ENCODE measurements around the gene MBLAC1. TPM values are rescaled to one million over a fixed set of nuclear protein-coding genes. Genes with fewer than 3 reads are reported as not detected.
"Not testable (repeated sequence)": the region's sequence is repeated elsewhere in the genome, so short reads cannot be mapped to it uniquely, and the experiment has no call there.

Gene MBLAC1
- total and polyA plus RNA-seq, 4 donors: 1.7 to 2.9 (median 2.1) TPM

DNA sequence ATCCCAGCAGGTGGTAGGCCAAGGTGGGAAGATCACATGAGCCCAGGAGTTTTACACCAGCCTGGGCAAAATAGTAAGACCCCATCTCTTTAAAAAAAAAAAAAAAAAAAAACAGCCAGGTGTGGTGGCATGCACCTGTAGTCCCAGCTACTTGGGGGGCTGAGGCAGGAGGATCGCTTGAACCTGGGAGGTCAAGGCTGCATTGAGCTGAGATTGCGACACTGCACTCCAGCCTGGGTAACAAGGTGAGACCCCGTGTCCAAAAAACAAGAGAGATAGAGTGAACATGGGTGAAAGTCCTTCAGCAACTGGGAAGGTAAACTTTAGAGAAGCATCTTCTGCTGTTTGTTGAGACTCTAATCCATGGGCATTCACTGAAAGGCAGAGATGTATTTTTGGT lies 15.7 kb downstream of the MBLAC1 start:
- Histone ChIP-seq H3K36me3 (ENCODE audit: control insufficient read depth in 4 of 4, insufficient read depth in 4 of 4, low read length in 4 of 4) (no peaks in the 10 kb centered on the region), H3K27me3 (ENCODE audit: control insufficient read depth in 3 of 3, insufficient read depth in 3 of 3, low read length in 2 of 3) (no peaks in the 10 kb centered on the region), H3K9me3 (ENCODE audit: control insufficient read depth in 4 of 4, insufficient read depth in 3 of 4, low read length in 3 of 4) (no peaks in the 10 kb centered on the region), H3K27ac (ENCODE audit: low read depth in 1 of 2, low read length in 1 of 2) (no peak overlapping the region), H3K9ac (ENCODE audit: insufficient read depth in 1 of 2, low read length in 2 of 2) (no peak overlapping the region), H3K4me3 (no peak overlapping the region), H3K4me1 (ENCODE audit: control insufficient read depth in 5 of 5, insufficient read depth in 5 of 5, low read length in 5 of 5) (no peaks in the 10 kb centered on the region)
- DNase-seq: no peak
- TF ChIP-seq, protein P1, sequence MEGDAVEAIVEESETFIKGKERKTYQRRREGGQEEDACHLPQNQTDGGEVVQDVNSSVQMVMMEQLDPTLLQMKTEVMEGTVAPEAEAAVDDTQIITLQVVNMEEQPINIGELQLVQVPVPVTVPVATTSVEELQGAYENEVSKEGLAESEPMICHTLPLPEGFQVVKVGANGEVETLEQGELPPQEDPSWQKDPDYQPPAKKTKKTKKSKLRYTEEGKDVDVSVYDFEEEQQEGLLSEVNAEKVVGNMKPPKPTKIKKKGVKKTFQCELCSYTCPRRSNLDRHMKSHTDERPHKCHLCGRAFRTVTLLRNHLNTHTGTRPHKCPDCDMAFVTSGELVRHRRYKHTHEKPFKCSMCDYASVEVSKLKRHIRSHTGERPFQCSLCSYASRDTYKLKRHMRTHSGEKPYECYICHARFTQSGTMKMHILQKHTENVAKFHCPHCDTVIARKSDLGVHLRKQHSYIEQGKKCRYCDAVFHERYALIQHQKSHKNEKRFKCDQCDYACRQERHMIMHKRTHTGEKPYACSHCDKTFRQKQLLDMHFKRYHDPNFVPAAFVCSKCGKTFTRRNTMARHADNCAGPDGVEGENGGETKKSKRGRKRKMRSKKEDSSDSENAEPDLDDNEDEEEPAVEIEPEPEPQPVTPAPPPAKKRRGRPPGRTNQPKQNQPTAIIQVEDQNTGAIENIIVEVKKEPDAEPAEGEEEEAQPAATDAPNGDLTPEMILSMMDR (IDR thresholded peaks at IDR 0.05; ENCODE audit: control extremely low read depth, extremely low read depth): no peak
- 89 to 97% methylated on average over 3 of the region's 3 CpGs for WGBS, 2 donors
- ATAC-seq (ENCODE audit: insufficient read depth, low FRiP score): no peak

DNA sequence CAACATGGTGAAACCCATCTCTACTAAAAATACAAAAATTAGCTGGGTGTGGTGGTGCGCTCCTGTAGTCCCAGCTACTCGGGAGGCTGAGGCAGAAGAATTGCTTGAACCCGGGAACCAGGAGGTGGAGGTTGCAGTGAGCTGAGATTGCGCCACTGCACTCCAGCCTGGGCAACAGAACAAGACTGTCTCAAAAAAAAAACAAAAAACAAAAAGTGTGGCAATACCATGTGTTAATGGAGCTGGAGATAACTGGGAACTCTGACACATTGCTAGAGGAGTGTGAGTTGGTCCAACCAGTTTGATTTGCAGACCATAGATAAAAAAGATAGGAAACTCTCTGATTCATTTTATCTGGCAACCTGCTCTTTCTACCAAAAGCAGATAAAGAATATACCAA lies 19.6 kb downstream of the MBLAC1 start:
- DNase-seq; H3K27ac ChIP-seq (ENCODE audit: low read depth in 1 of 2, low read length in 1 of 2); ATAC-seq (ENCODE audit: insufficient read depth, low FRiP score); H3K9me3 ChIP-seq (ENCODE audit: control insufficient read depth in 4 of 4, insufficient read depth in 3 of 4, low read length in 3 of 4); H3K9ac ChIP-seq (ENCODE audit: insufficient read depth in 1 of 2, low read length in 2 of 2); H3K36me3 ChIP-seq (ENCODE audit: control insufficient read depth in 4 of 4, insufficient read depth in 4 of 4, low read length in 4 of 4); H3K4me3 ChIP-seq; H3K27me3 ChIP-seq (ENCODE audit: control insufficient read depth in 3 of 3, insufficient read depth in 3 of 3, low read length in 2 of 3): not testable (repeated sequence)
- WGBS, 2 donors: 68 to 81% methylated on average over 4 of the region's 4 CpGs
- H3K4me1 ChIP-seq (ENCODE audit: control insufficient read depth in 5 of 5, insufficient read depth in 5 of 5, low read length in 5 of 5): peaks cover 0 to 15% (median 0%) of the 10 kb centered on the region in 5 donors

DNA sequence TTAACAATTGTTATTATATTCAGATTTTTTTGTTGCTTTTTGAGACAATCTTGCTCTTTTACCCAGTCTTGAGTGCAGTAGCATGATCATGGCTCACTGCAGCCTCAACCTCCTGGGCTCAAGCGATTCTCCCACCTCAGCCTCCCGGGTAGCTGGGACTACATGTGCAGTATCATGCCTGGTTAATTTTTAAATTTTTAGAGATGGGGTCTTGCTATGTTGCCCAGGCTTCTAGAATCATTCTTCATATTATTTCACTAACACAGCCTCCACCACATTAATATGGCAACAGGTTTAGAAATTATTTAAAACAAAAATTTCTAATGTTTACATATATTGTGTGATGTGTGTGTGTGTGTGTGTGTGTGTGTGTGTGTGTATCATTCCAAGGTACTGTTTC lies 20.5 kb downstream of the MBLAC1 start:
- WGBS, 2 donors: 91 to 98% methylated on average over 2 of the region's 2 CpGs
- Histone ChIP-seq H3K9ac (ENCODE audit: insufficient read depth in 1 of 2, low read length in 2 of 2) (no peak overlapping the region), H3K4me1 (ENCODE audit: control insufficient read depth in 5 of 5, insufficient read depth in 5 of 5, low read length in 5 of 5) (peaks cover 0 to 15% (median 0%) of the 10 kb centered on the region in 5 donors)

DNA sequence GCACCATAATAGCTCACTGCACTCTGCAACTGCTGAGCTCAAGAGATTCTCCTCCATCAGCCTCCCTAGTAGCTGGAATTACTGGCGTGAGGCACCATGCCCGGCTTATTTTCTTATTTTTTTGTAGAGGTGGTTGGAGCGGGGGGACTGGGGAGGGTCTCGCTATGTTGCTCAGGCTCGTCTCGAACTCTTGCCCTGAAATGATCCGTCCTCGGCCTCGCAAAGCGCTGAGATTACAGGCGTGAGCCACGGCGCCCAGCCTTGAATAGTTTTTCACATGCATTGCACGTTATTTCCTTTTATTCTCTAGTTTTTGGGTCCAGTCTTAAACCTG lies 21.4 kb downstream of the MBLAC1 start:
- WGBS, 2 donors: 14 to 20% methylated on average over 14 of the region's 14 CpGs
- peak overlapping the region; percentile 78 to 82 for H3K27ac ChIP-seq (ENCODE audit: low read depth in 1 of 2, low read length in 1 of 2)

More for the DNA sequence above, 20.5 kb downstream of the MBLAC1 start:
- Histone ChIP-seq H3K27ac (ENCODE audit: low read depth in 1 of 2, low read length in 1 of 2) (no peak overlapping the region), H3K36me3 (ENCODE audit: control insufficient read depth in 4 of 4, insufficient read depth in 4 of 4, low read length in 4 of 4) (no peaks in the 10 kb centered on the region), H3K27me3 (ENCODE audit: control insufficient read depth in 3 of 3, insufficient read depth in 3 of 3, low read length in 2 of 3) (no peaks in the 10 kb centered on the region), H3K9me3 (ENCODE audit: control insufficient read depth in 4 of 4, insufficient read depth in 3 of 4, low read length in 3 of 4) (no peaks in the 10 kb centered on the region), H3K4me3 (no peak overlapping the region)
- ATAC-seq (ENCODE audit: insufficient read depth, low FRiP score): no peak
- no peak for DNase-seq
- TF ChIP-seq, protein P1 (IDR thresholded peaks at IDR 0.05; ENCODE audit: control extremely low read depth, extremely low read depth): no peak

More for the DNA sequence above, 21.4 kb downstream of the MBLAC1 start:
- no peak for DNase-seq
- TF ChIP-seq, protein P1 (IDR thresholded peaks at IDR 0.05; ENCODE audit: control extremely low read depth, extremely low read depth): no peak
- Histone ChIP-seq H3K4me3 (peak overlapping the region; percentile 17), H3K4me1 (ENCODE audit: control insufficient read depth in 5 of 5, insufficient read depth in 5 of 5, low read length in 5 of 5) (peaks cover 0 to 15% (median 0%) of the 10 kb centered on the region in 5 donors), H3K9ac (ENCODE audit: insufficient read depth in 1 of 2, low read length in 2 of 2) (peak overlapping the region; percentile 9 to 14), H3K27me3 (ENCODE audit: control insufficient read depth in 3 of 3, insufficient read depth in 3 of 3, low read length in 2 of 3) (no peaks in the 10 kb centered on the region), H3K36me3 (ENCODE audit: control insufficient read depth in 4 of 4, insufficient read depth in 4 of 4, low read length in 4 of 4) (peaks cover 0 to 2% (median under 1%) of the 10 kb centered on the region in 4 donors), H3K9me3 (ENCODE audit: control insufficient read depth in 4 of 4, insufficient read depth in 3 of 4, low read length in 3 of 4) (no peaks in the 10 kb centered on the region)
- no peak for ATAC-seq (ENCODE audit: insufficient read depth, low FRiP score)
